Neural cell (in vitro differentiated cells): Measurements from ENCODE around the gene NCAM1. TPM values are rescaled to one million over a fixed set of nuclear protein-coding genes. Genes with fewer than 3 reads are reported as not detected.

Source experiments
- H2AFZ ChIP-seq: fragments of 200-600, 300-800 bp; sonication (generic), shearing (Covaris generic); 2 replicates; pipeline ENCODE4 v1.6.0; 2014; ENCODE audit warnings: low read depth, mild to moderate bottlenecking, antibody characterized with exemption, low read length, moderate library complexity
- H3F3A ChIP-seq: fragments of 200-600 bp; shearing (Covaris generic); 2 replicates; pipeline ENCODE4 v1.6.1; 2016; ENCODE audit warnings: mild to moderate bottlenecking, moderate library complexity, mixed read lengths, antibody characterized with exemption, low read length; ENCODE audit not compliant: insufficient read depth, poor library complexity, severe bottlenecking
- H3K27ac ChIP-seq: fragments of 200-600, 300-800 bp; sonication (generic), shearing (Covaris generic); 2 replicates; pipeline ENCODE4 v1.5.1; 2014; ENCODE audit warnings: mild to moderate bottlenecking, low read length, moderate library complexity
- H3K27me3 ChIP-seq: fragments of 300-800, 200-600 bp; sonication (generic), shearing (Covaris generic); 2 replicates; pipeline ENCODE4 v1.6.0; 2014; ENCODE audit warnings: mild to moderate bottlenecking, low read depth, low read length, moderate library complexity; ENCODE audit not compliant: insufficient read depth
- H3K36me3 ChIP-seq: fragments of 300-800, 200-600 bp; sonication (generic), shearing (Covaris generic); 2 replicates; pipeline ENCODE4 v1.5.1; 2014; ENCODE audit warnings: mild to moderate bottlenecking, antibody characterized with exemption, low read length, moderate library complexity; ENCODE audit not compliant: insufficient read depth
- H3K4me2 ChIP-seq: fragments of 300-800, 200-600 bp; sonication (generic), shearing (Covaris generic); 2 replicates; pipeline ENCODE4 v1.6.0; 2014; ENCODE audit warnings: mild to moderate bottlenecking, low read length
- H3K4me3 ChIP-seq: fragments of 300-800, 200-600 bp; sonication (generic), shearing (Covaris generic); 2 replicates; pipeline ENCODE4 v1.5.1; 2014; ENCODE audit warnings: mild to moderate bottlenecking, low read length, moderate library complexity
- H3K79me2 ChIP-seq: fragments of 200-600 bp; shearing (Covaris generic); replicated peaks from 2 replicates; pipeline ENCODE4 v1.6.0; 2014; ENCODE audit warnings: mild to moderate bottlenecking, low read length, moderate library complexity; ENCODE audit not compliant: insufficient read depth
- H3K9ac ChIP-seq: fragments of 300-800, 200-600 bp; sonication (generic), shearing (Covaris generic); 2 replicates; pipeline ENCODE4 v1.6.1; 2016; ENCODE audit warnings: mild to moderate bottlenecking, low read length, mixed read lengths
- H3K9me2 ChIP-seq: fragments of 200-600 bp; shearing (Covaris generic); 2 replicates; pipeline ENCODE4 v1.6.1; 2016; ENCODE audit warnings: mild to moderate bottlenecking, low read length, mixed read lengths; ENCODE audit not compliant: insufficient read depth
- H3K9me3 ChIP-seq: fragments of 200-600, 300-800 bp; sonication (generic), shearing (Covaris generic); 2 replicates; pipeline ENCODE4 v1.6.1; 2016; ENCODE audit warnings: mild to moderate bottlenecking, mixed run types, low read length, moderate library complexity, mixed read lengths
- H4K20me1 ChIP-seq: fragments of 200-600 bp; shearing (Covaris generic); 2 replicates; pipeline ENCODE4 v1.6.1; 2016; ENCODE audit warnings: mild to moderate bottlenecking, mixed run types; ENCODE audit not compliant: insufficient read depth
- EZH2 ChIP-seq: fragments of 200-600, 300-800 bp; shearing (Covaris generic), sonication (generic); IDR thresholded peaks from 2 replicates; pipeline ENCODE4 v1.6.1; 2014; ENCODE audit warnings: antibody characterized with exemption, low read length, borderline replicate concordance, mild to moderate bottlenecking; ENCODE audit not compliant: insufficient read depth, poor library complexity, severe bottlenecking
- MXI1 ChIP-seq: fragments of 450-650 bp; conservative IDR thresholded peaks from 2 replicates; pipeline ENCODE4 v1.6.1; 2014; ENCODE audit warnings: antibody characterized with exemption, mild to moderate bottlenecking; ENCODE audit not compliant: poor library complexity, severe bottlenecking
- POLR2AphosphoS5 ChIP-seq: IDR thresholded peaks from 2 replicates; pipeline ENCODE4 v1.6.1; 2012
- SMC3 ChIP-seq: fragments of 450-650 bp; conservative IDR thresholded peaks from 2 replicates; pipeline ENCODE4 v1.6.1; 2014; ENCODE audit warnings: antibody characterized with exemption, mild to moderate bottlenecking, moderate library complexity; ENCODE audit not compliant: poor library complexity
- TAF1 ChIP-seq: IDR thresholded peaks from 2 replicates; pipeline ENCODE4 v1.6.1; 2012; ENCODE audit warnings: low read depth
- polyA plus RNA-seq: library from polyadenylated mRNA; depleted of rRNA; stranded (reverse); fragments of >200 nt; gene quantifications from 2 replicates; pipeline ENCODE4 v1.2.3, GENCODE V29; 2014
- TF ChIP-seq, protein P1 (sequence below): fragments of 450-650 bp; IDR thresholded peaks from 2 replicates; pipeline ENCODE4 v1.5.1; 2014; ENCODE audit warnings: antibody characterized with exemption, mild to moderate bottlenecking, moderate library complexity; ENCODE audit not compliant: poor library complexity, severe bottlenecking
- TF ChIP-seq, protein P2 (sequence below): IDR thresholded peaks from 2 replicates; pipeline ENCODE4 v1.6.1; 2012; ENCODE audit warnings: borderline replicate concordance

NCAM1 gene
- polyA plus RNA-seq, 1 donor from 2014 or later = 120 TPM

DNA sequence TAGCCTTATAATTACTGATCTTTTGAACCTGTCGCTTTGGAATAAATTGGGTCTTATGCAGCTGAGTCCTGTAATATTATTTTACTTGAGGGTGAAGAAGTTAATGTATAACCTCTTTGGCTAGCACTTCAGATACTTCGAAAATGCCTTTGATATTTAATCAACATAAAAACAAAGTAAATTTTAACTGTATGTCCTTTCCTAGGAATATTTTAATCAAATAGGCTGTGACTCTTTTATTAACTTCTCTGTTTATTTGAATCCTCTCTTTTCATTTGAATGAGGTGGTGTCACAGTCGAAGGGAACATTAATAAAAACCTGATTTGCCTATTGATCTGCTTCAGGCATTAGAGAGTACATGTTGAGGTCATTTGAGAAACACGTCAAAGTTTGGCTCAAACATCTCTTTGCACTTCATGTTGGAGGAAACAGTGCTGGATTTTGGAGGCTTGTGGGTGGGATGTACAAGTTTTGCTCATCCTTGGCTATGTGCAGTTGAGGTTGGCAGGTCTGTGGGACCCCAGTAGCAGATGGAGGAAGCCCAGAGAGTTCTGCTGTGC lies 143.6 kb downstream of the NCAM1 start:
- H3F3A ChIP-seq = no peaks in the 10 kb centered on the region
- no peaks in the 10 kb centered on the region for H3K9me2 ChIP-seq
- H4K20me1 ChIP-seq = no peaks in the 10 kb centered on the region
- no peak overlapping the region for H2AFZ ChIP-seq
- H3K79me2 ChIP-seq = peaks cover 14% of the 10 kb centered on the region
- no peaks in the 10 kb centered on the region for H3K36me3 ChIP-seq
- H3K27ac ChIP-seq = no peak overlapping the region
- TF ChIP-seq, protein P1, sequence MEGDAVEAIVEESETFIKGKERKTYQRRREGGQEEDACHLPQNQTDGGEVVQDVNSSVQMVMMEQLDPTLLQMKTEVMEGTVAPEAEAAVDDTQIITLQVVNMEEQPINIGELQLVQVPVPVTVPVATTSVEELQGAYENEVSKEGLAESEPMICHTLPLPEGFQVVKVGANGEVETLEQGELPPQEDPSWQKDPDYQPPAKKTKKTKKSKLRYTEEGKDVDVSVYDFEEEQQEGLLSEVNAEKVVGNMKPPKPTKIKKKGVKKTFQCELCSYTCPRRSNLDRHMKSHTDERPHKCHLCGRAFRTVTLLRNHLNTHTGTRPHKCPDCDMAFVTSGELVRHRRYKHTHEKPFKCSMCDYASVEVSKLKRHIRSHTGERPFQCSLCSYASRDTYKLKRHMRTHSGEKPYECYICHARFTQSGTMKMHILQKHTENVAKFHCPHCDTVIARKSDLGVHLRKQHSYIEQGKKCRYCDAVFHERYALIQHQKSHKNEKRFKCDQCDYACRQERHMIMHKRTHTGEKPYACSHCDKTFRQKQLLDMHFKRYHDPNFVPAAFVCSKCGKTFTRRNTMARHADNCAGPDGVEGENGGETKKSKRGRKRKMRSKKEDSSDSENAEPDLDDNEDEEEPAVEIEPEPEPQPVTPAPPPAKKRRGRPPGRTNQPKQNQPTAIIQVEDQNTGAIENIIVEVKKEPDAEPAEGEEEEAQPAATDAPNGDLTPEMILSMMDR = no peak
- no peak for TF ChIP-seq EZH2
- no peak for TF ChIP-seq MXI1
- no peaks in the 10 kb centered on the region for H3K9me3 ChIP-seq
- H3K27me3 ChIP-seq = no peaks in the 10 kb centered on the region
- no peak overlapping the region for H3K9ac ChIP-seq
- no peak overlapping the region for H3K4me2 ChIP-seq
- H3K4me3 ChIP-seq = no peak overlapping the region

DNA sequence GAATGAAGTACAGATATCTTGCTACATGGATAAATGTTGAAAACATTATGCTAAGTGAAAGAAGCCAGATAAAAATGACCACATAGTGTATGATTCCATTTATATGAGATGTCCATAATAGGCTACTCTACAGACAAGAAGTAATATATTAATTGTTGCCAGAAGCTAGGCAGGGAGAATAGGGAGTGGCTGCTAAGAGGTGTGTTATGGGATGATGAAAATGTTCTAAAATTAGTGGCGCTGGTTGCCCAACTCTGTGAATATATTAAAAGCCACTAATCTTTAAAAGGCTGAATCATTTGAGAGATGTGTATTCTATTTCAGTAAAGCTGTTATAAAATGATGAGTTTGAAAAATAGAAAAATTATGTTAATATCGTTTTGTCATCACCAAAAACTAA lies 144.4 kb downstream of the NCAM1 start:
- Histone ChIP-seq H3K27me3 (no peaks in the 10 kb centered on the region), H3K36me3 (no peaks in the 10 kb centered on the region), H3K27ac (no peak overlapping the region), H3K9ac (no peak overlapping the region), H3F3A (no peaks in the 10 kb centered on the region), H3K9me3 (no peaks in the 10 kb centered on the region), H3K4me3 (no peak overlapping the region), H3K9me2 (no peaks in the 10 kb centered on the region), H2AFZ (no peak overlapping the region), H3K79me2 (peaks cover 10% of the 10 kb centered on the region), H3K4me2 (no peak overlapping the region), H4K20me1 (no peaks in the 10 kb centered on the region)
- no peak for TF ChIP-seq MXI1
- TF ChIP-seq, protein P1 = no peak
- TF ChIP-seq, protein P2, sequence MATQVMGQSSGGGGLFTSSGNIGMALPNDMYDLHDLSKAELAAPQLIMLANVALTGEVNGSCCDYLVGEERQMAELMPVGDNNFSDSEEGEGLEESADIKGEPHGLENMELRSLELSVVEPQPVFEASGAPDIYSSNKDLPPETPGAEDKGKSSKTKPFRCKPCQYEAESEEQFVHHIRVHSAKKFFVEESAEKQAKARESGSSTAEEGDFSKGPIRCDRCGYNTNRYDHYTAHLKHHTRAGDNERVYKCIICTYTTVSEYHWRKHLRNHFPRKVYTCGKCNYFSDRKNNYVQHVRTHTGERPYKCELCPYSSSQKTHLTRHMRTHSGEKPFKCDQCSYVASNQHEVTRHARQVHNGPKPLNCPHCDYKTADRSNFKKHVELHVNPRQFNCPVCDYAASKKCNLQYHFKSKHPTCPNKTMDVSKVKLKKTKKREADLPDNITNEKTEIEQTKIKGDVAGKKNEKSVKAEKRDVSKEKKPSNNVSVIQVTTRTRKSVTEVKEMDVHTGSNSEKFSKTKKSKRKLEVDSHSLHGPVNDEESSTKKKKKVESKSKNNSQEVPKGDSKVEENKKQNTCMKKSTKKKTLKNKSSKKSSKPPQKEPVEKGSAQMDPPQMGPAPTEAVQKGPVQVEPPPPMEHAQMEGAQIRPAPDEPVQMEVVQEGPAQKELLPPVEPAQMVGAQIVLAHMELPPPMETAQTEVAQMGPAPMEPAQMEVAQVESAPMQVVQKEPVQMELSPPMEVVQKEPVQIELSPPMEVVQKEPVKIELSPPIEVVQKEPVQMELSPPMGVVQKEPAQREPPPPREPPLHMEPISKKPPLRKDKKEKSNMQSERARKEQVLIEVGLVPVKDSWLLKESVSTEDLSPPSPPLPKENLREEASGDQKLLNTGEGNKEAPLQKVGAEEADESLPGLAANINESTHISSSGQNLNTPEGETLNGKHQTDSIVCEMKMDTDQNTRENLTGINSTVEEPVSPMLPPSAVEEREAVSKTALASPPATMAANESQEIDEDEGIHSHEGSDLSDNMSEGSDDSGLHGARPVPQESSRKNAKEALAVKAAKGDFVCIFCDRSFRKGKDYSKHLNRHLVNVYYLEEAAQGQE = no peak
- TF ChIP-seq SMC3 = no peak
- no peak for TF ChIP-seq TAF1
- no peak for TF ChIP-seq POLR2AphosphoS5
